Measurements from ENCODE around the gene HELZ2. TPM values are rescaled to one million over a fixed set of nuclear protein-coding genes. Genes with fewer than 3 reads are reported as not detected.
"Not testable (repeated sequence)": the region's sequence is repeated elsewhere in the genome, so short reads cannot be mapped to it uniquely, and the experiment has no call there.

Gene HELZ2
- total and polyA plus RNA-seq, 12 donors: 4.8 to 34.3 (median 12.6) TPM

DNA sequence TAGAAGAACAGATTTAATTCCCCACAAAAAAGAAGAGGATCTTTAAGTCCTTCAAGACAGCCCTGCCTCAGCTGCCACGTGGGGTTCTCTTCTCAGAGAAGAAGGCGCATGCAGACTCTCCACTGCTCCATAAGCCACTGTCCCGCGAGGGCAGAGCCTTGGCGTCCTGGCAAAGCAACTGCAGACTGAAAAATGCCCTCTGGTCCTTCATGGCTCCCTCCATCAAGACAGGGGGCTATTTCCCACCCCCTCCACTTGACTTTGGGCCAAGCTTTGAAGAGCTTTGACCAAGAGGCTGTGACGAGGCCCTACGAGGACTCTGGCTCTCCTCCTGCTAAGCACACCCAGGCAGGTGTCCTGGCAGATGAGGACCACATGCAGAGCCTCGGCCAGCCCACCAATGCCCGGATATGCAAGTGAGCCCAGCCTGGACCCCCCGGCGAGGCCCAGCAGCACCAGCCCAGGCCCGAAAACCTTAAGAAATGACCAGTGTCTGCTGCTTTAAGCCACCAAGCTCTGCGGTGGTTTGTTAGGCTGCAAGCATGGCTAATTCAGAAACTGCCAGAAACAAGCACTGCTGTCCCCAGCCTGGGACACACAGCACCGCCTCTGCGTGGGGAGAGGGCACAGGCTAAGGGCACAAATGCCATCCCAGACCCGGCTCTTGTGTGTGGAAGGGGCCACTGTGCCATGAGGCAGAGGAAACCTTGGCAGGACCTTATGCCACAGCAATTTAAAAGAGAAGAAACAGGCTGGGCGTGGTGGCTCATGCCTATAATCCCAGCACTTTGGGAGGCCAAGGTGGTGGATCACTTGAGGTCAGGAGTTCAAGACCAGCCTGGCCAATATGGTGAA is 36.8 kb upstream of the HELZ2 start:
- H3K27me3 ChIP-seq: no peaks in the 10 kb centered on the region
- ATAC-seq: no peak
- WGBS, 2 donors: 88 to 90% methylated on average over 17 of the region's 17 CpGs
- H3K9me3 ChIP-seq: no peaks in the 10 kb centered on the region
- peaks cover 0 to 36% (median 0%) of the 10 kb centered on the region in 9 donors for H3K4me1 ChIP-seq
- no peak overlapping the region for H3K4me3 ChIP-seq
- no peak for DNase-seq
- TF ChIP-seq, protein P1, sequence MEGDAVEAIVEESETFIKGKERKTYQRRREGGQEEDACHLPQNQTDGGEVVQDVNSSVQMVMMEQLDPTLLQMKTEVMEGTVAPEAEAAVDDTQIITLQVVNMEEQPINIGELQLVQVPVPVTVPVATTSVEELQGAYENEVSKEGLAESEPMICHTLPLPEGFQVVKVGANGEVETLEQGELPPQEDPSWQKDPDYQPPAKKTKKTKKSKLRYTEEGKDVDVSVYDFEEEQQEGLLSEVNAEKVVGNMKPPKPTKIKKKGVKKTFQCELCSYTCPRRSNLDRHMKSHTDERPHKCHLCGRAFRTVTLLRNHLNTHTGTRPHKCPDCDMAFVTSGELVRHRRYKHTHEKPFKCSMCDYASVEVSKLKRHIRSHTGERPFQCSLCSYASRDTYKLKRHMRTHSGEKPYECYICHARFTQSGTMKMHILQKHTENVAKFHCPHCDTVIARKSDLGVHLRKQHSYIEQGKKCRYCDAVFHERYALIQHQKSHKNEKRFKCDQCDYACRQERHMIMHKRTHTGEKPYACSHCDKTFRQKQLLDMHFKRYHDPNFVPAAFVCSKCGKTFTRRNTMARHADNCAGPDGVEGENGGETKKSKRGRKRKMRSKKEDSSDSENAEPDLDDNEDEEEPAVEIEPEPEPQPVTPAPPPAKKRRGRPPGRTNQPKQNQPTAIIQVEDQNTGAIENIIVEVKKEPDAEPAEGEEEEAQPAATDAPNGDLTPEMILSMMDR (IDR thresholded peaks at IDR 0.05): no peak
- H3K36me3 ChIP-seq: peaks cover 0 to 26% (median 0%) of the 10 kb centered on the region in 9 donors
- intact Hi-C loops (cut with DNase I): loop anchor here in 1 of 10 donors (5.0 kb wide), 1 partner anchor 74 kb away; the partner anchor contains the start of gene PTK6
- H3K27ac ChIP-seq: no peak overlapping the region

DNA sequence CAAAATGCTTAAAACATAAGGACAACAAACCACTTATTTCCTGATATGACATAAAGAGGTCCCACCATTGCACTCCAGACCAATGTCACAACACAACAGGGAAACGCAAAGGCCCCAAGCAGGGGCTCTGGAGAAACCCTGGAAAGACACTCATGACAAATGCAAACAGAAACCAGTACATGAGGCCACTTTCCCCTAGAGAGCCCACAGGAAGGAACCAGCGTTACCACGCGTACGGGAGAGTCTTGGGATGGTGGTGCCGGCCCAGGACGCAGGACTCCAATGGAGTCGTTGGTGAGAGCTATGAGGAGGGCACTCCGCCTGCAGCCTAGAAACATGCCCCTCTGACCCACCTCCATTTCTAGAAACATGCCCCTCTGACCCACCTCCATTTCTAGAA is 32.6 kb upstream of the HELZ2 start:
- ATAC-seq: no peak
- WGBS, 2 donors: 69 to 74% methylated on average over 9 of the region's 9 CpGs
- Histone ChIP-seq H3K4me1 (peaks cover 0 to 15% (median 0%) of the 10 kb centered on the region in 9 donors), H3K9me3 (no peaks in the 10 kb centered on the region), H3K36me3 (peaks cover 0 to 27% (median 14%) of the 10 kb centered on the region in 9 donors), H3K4me3 (no peak overlapping the region), H3K27ac (no peak overlapping the region), H3K27me3 (no peaks in the 10 kb centered on the region)
- no peak for DNase-seq
- TF ChIP-seq, protein P1 (IDR thresholded peaks at IDR 0.05): no peak
- intact Hi-C loops (cut with DNase I): no loop called here

DNA sequence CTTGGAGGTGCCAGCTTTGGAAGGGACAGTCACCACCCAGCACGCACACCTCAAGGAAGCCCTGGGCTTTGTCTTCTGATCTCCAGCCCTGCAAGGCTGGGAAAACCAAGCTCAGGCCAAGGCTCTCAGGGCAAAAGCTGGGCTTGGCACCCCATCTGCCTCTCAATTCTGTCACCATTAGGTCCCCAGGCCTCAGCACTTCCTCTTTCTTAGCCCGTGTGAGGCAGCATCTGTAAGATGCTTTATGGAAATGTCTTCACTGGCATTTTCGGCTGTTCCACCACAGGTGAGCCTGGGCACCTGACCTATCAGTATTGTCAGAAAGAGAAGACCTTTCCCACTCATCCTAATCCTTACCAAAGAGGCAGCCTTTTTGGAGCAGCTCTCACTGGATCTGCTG is 28.3 kb upstream of the HELZ2 start:
- Histone ChIP-seq H3K4me3 (no peak overlapping the region), H3K36me3 (peaks cover 0 to 70% (median 27%) of the 10 kb centered on the region in 9 donors), H3K9me3 (no peaks in the 10 kb centered on the region), H3K4me1 (peaks cover 0 to 7% (median 0%) of the 10 kb centered on the region in 9 donors), H3K27me3 (no peaks in the 10 kb centered on the region), H3K27ac (no peak overlapping the region)
- WGBS, 2 donors: 93 to 97% methylated on average over 3 of the region's 3 CpGs
- no peak for DNase-seq
- ATAC-seq: no peak
- TF ChIP-seq, protein P1 (IDR thresholded peaks at IDR 0.05): no peak
- intact Hi-C loops (cut with DNase I): no loop called here

DNA sequence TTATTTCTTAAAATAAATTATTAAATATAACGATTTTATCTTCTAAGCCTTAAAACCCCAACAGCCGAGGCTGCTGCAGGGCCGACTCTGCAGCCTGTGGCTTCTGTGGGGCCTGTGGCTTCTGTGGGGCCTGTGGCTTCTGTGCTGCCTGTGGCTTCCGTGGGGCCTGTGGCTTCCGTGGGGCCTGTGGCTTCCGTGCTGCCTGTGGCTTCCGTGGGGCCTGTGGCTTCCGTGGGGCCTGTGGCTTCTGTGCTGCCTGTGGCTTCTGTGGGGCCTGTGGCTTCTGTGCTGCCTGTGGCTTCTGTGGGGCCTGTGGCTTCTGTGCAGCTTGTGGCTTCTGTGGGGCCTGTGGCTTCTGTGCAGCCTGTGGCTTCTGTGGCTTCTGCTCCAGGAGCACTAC is 27.6 kb upstream of the HELZ2 start:
- H3K9me3 ChIP-seq; H3K4me1 ChIP-seq; ATAC-seq; H3K27me3 ChIP-seq; DNase-seq; intact Hi-C loops (cut with DNase I); H3K4me3 ChIP-seq; H3K27ac ChIP-seq: not testable (repeated sequence)
- peaks cover 0 to 76% (median 27%) of the 10 kb centered on the region in 9 donors for H3K36me3 ChIP-seq
- 86 to 93% methylated on average over 8 of the region's 8 CpGs for WGBS, 2 donors
